HG03159 (cell line): Measurements from ENCODE around the gene USP10.
A peak's percentile ranks its signal among the peaks of the same experiment; 100 is the strongest.
"Not testable (repeated sequence)": the region's sequence is repeated elsewhere in the genome, so short reads cannot be mapped to it uniquely, and the experiment has no call there.

Experiments
- ATAC-seq: cut with Tn5 transposase; IDR thresholded peaks from one replicate; pipeline ENCODE4 v1.9.1; 2021; ENCODE audit warnings: mild to moderate bottlenecking, moderate library complexity; ENCODE audit not compliant: unreplicated experiment

USP10 gene

GRCh38 chr16:84692451-84693214 is 7.2 kb upstream of the USP10 start:
- no peak for ATAC-seq

DNA sequence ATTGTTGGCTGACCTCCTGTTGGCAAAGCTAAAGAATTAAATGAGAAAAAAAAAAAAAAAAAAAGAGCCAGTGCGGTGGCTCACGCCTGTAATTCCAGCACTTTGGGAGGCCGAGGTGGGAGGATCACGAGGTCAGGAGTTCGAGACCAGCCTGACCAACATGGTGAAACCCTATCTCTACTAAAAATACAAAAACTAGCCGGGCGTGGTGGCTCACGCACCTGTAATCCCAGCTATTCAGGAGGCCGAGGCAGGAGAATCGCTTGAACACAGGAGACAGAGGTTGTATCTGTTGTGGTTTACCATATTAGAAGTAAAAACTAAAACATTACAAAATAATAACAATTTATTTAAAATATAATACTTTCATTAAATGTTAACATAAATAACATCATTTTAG is 5.9 kb upstream of the USP10 start:
- not testable (repeated sequence) for ATAC-seq

- ATAC-seq: no peak
These were observed 4.8 kb upstream of the USP10 start for GRCh38 chr16:84694980-84695379.

DNA sequence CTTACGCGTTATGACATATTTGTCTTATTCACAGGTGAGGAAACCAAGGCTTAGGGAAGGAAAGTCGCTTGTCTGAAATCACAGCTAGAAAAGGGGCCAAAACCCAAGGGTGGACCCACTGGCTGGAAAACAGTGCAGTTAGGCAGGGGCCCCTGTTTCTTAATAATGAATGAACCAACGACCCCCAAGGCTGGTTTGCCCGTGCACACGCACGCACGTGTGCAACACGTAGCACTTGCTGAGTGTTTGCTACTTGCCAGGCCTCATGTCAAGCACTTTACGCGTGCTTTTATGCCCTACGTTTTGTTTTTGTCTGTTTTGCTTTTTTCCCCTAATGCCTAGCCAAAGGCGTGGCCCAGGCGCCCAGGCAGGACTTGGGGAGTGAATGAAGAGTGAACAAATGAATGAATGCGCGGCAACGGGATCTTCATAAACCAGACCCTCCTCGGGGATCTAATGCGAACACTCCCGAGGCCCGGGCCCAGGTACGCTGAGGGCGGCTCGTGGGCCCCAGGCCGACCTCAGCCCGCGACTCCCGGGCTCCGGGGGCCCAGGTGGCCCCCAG is 571 bp upstream of the USP10 start:
- ATAC-seq: no peak

- ATAC-seq: peak; percentile 23
These were observed 873 bp downstream of the USP10 start for GRCh38 chr16:84700446-84701300.

DNA sequence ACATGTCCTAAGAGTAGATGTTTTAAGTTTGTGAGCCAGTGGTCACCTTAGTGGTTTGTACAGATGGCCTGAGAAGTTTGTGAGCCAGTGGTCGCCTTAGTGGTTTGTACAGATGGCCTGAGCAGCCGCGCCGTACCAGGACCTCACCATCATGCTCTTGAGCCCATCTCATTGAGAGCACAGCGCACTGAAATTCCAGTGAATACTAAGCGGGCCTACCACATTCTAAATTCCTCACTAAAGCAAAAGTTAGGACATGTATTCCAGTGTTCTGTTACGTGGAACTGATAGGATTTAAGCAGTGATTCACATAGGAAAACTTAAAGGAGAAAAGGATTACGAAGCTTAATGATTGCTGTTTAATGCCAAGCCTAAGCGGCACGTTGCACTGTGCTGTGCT is 3.9 kb downstream of the USP10 start:
- ATAC-seq: no peak

- ATAC-seq: no peak
These were observed 4.5 kb downstream of the USP10 start for GRCh38 chr16:84704253-84704652.

DNA sequence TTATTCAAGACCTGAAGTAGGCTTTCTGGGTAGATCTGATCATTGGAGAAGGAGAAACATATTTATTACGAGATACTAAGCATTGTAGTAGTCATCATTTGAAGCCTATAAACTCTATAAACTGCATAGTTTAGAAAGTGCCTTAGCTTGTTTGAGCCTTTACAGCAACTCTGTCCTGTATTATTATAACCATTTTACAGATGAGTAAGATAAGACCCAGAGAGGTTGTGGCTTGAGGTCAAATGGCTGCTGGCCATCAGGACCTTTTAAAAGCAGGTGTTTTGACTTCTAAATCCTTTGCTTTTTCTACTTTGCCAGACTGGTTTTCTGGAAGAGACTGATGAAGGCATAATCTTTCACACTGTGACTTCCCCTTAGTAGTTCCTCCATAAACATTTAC is 7.1 kb downstream of the USP10 start:
- no peak for ATAC-seq

GRCh38 chr16:84709609-84710008 is 9.8 kb downstream of the USP10 start:
- ATAC-seq: no peak

DNA sequence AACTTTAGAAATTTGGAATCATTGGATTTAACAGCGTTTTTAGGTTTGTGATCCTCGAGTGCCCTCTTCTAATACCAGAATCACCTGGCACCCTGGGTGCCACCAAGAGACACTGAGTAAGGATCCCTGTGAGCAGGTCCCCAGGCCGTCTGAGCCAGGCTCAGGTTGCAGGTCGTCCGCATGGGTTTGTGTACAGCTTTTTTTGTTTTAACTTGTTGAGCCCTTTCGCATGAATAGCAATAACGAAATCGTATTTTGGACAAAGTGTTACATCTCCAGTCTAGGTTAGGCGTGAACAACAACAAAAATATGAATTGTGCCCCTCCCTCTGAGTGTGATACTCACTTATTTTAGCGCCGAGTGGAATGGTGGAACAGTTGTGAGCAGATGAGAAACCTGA is 10.9 kb downstream of the USP10 start:
- no peak for ATAC-seq

DNA sequence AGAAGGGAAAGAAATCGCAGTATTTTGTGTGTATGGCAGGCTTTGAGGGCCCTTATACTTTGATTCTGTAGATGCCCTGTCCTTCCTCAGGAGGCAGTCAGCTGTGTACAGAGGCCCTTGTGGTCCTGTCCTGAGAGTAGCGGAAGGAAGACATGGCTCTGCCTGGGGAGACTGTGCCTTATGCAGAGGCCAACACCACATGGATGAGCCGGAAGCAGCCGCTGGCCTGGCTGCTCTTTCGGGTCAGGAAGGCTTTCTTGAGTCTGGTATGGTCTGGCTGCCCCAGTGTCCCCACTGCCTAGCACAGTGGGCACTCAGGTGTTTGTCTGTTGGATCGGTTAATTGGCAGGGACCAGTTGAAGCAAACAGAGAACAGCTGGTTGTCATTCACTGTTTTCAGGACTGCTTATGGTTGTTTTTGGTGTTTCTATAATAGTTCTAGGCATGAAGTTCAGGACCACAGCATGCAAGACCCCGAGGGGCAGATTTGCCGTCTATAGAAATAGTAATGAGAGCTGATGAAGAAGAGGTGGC is 12.4 kb downstream of the USP10 start:
- no peak for ATAC-seq

GRCh38 chr16:84712801-84713775 is 13.3 kb downstream of the USP10 start:
- ATAC-seq: no peak

DNA sequence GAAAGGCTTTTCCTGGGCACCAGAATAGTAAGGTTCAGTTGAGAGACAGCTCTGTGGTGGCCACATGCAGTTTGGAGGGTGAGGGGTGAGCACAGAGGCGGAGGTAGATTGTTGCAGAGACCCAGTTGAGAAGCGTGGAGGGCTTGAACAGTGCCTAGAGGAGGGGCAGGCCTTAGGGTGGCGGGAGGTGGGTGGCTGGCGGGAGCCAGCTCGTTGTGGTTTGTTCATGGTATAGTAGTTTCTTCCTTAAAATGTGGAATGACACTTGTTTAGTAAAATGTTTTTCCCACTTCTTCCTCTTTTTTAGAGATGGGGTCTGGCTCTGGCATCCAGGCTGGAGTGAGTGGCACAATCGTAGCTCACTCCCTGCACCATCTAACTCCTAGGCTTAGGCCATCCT is 14.2 kb downstream of the USP10 start:
- no peak for ATAC-seq

GRCh38 chr16:84715424-84715823 is 15.6 kb downstream of the USP10 start:
- ATAC-seq: no peak

GRCh38 chr16:84715854-84716253 is 16.1 kb downstream of the USP10 start:
- no peak for ATAC-seq

- ATAC-seq: no peak
These were observed 16.9 kb downstream of the USP10 start for GRCh38 chr16:84716740-84717139.

GRCh38 chr16:84717484-84717883 is 17.7 kb downstream of the USP10 start:
- no peak for ATAC-seq

DNA sequence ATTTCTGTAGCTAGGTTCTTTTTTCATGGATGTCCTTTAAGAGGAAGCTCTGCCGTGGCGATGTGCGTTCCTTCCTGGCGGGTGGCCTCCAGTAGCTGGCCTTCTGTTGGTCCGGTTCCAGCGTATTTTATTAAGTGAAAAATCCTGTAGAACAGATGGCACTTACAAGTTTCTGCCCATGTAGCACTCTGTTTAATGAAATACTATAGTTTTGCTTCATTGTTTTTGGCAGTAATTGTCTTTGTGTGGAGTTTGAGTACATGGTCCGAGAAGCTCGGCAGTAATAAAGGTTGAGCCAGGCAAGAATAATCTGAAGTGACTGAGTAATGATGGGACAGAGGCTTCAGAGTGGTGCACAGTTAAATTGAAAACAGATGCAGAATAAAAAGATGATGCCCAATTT is 20.4 kb downstream of the USP10 start:
- ATAC-seq: no peak

- no peak for ATAC-seq
These were observed 22.3 kb downstream of the USP10 start for GRCh38 chr16:84722068-84722467.

GRCh38 chr16:84723906-84724305 is 24.1 kb downstream of the USP10 start:
- no peak for ATAC-seq
